A549 (cell line): ENCODE results near the gene PSMD12. TPM values are rescaled to one million over a fixed set of nuclear protein-coding genes. Genes with fewer than 3 reads are reported as not detected.

Experiments used
- ATAC-seq, 2 experiments: fragments of 200-7000 bp in 1 of 2; fragments of >200 bp in 1 of 2; cut with Nextera tagmentation in 1 of 2; cut with Tn5 transposase in 1 of 2; 3 replicates each; pipeline versions ENCODE4 v1.8.0 to v1.9.1; 2018 to 2020; ENCODE audit warnings: mild to moderate bottlenecking in 1 of 2, moderate library complexity in 1 of 2
- CTCF ChIA-PET: fragments of 300-600 bp; sonication (Branson Sonifier 250); formaldehyde crosslinking; extraction: SDS; loops from one replicate; lab custom pipeline; 2021; ENCODE audit warnings: antibody characterized with exemption, inconsistent platforms; lab: Yijun Ruan, JAX
- POLR2A ChIA-PET: fragments of 350-600 bp; formaldehyde crosslinking; extraction: SDS; loops from one replicate; lab custom pipeline; 2021; ENCODE audit warnings: antibody characterized with exemption, inconsistent platforms; lab: Yijun Ruan, JAX
- DNase-seq, 2 experiments: peaks; one replicate each; pipeline versions ENCODE4 v3.0.0 to v3.0.0-alpha.2; 2011 to 2016; ENCODE audit warnings: low read depth in 1 of 2, low spot score in 1 of 2
- FAIRE-seq: peaks from 2 replicates; lab custom pipeline; 2011; peaks lifted over from hg19 to GRCh38; lab: Jason Lieb, UNC
- H3K27ac ChIP-seq, 2 experiments: fragments of >200 bp; sonication (Bioruptor Twin); formaldehyde crosslinking; 3 replicates each; pipeline ENCODE4 v1.5.1; 2016 to 2017
- H3K4me1 ChIP-seq: fragments of >200 bp; sonication (Bioruptor Twin); formaldehyde crosslinking; 3 replicates; pipeline ENCODE4 v1.6.1; 2016
- H3K4me2 ChIP-seq: fragments of >200 bp; sonication (Bioruptor Twin); formaldehyde crosslinking; 3 replicates; pipeline ENCODE4 v1.6.1; 2016
- H3K4me3 ChIP-seq: fragments of >200 bp; sonication (Bioruptor Twin); formaldehyde crosslinking; 3 replicates; pipeline ENCODE4 v1.5.1; 2016
- H3K9me3 ChIP-seq: fragments of >200 bp; sonication (Bioruptor Twin); formaldehyde crosslinking; 3 replicates; pipeline ENCODE4 v1.6.1; 2016
- CBX8 ChIP-seq: fragments of 200-600 bp; sonication (generic); IDR thresholded peaks from 2 replicates; pipeline ENCODE4 v1.6.1; 2016
- EHF ChIP-seq: fragments of 250-450 bp; sonication (Bioruptor Pico); IDR thresholded peaks from 2 replicates; pipeline ENCODE4 v1.5.0; 2020; ENCODE audit warnings: mild to moderate bottlenecking
- EHMT2 ChIP-seq: fragments of 200-600 bp; sonication (generic); IDR thresholded peaks from 2 replicates; pipeline ENCODE4 v1.6.1; 2016; ENCODE audit warnings: antibody characterized with exemption, low read depth, mild to moderate bottlenecking, moderate library complexity
- ELK1 ChIP-seq: fragments of 150-350 bp; IDR thresholded peaks from 2 replicates; pipeline ENCODE4 v1.6.1; 2014; ENCODE audit warnings: low read depth, mild to moderate bottlenecking, low read length
- EP300 ChIP-seq, 2 experiments: fragments of >200 bp; sonication (Bioruptor Twin); formaldehyde crosslinking; IDR thresholded peaks; 2 replicates in 1 of 2; 3 replicates in 1 of 2; pipeline ENCODE4 v1.6.1; 2016 to 2017
- ESRRA ChIP-seq: fragments of 150-350 bp; IDR thresholded peaks from 2 replicates; pipeline ENCODE4 v1.6.1; 2014; ENCODE audit warnings: mild to moderate bottlenecking, low read length, borderline replicate concordance
- FOXS1 ChIP-seq: fragments of 250-450 bp; sonication (Bioruptor Pico); IDR thresholded peaks from 2 replicates; pipeline ENCODE4 v1.5.0; 2020; ENCODE audit warnings: mild to moderate bottlenecking, moderate library complexity
- GATA3 ChIP-seq: IDR thresholded peaks from 2 replicates; pipeline ENCODE4 v1.6.1; 2012; ENCODE audit warnings: borderline replicate concordance
- HEYL ChIP-seq: fragments of 250-450 bp; sonication (Bioruptor Pico); IDR thresholded peaks from 2 replicates; pipeline ENCODE4 v1.8.0; 2021; ENCODE audit warnings: mild to moderate bottlenecking, moderate library complexity
- HOXA7 ChIP-seq: fragments of 250-450 bp; sonication (Bioruptor Pico); IDR thresholded peaks from 2 replicates; pipeline ENCODE4 v1.5.0; 2020; ENCODE audit warnings: mild to moderate bottlenecking, moderate library complexity
- JUN ChIP-seq, 2 experiments: fragments of >200 bp; sonication (Bioruptor Twin); formaldehyde crosslinking; IDR thresholded peaks; 2 replicates in 1 of 2; 3 replicates in 1 of 2; pipeline ENCODE4 v1.6.1; 2016 to 2017
- JUNB ChIP-seq: fragments of >200 bp; sonication (Bioruptor Twin); formaldehyde crosslinking; IDR thresholded peaks from 2 replicates; pipeline ENCODE4 v1.6.1; 2016
- MAFK ChIP-seq: fragments of 450-650 bp; IDR thresholded peaks from 2 replicates; pipeline ENCODE4 v1.6.1; 2014; ENCODE audit not compliant: partially characterized antibody
- MAZ ChIP-seq: fragments of 150-350 bp; IDR thresholded peaks from 2 replicates; pipeline ENCODE4 v1.6.1; 2014; ENCODE audit warnings: antibody characterized with exemption, low read depth, low read length, borderline replicate concordance
- NFE2L2 ChIP-seq: fragments of 150-350 bp; conservative IDR thresholded peaks from 2 replicates; pipeline ENCODE4 v1.6.1; 2014; ENCODE audit warnings: low read length
- NR3C1 ChIP-seq: fragments of >200 bp; sonication (Bioruptor Twin); formaldehyde crosslinking; IDR thresholded peaks from 3 replicates; pipeline ENCODE4 v1.6.1; 2017
- PBX3 ChIP-seq: IDR thresholded peaks from 2 replicates; pipeline ENCODE4 v1.6.1; 2012
- POLR2A ChIP-seq: IDR thresholded peaks from 2 replicates; pipeline ENCODE4 v1.6.1; 2012; ENCODE audit warnings: mild to moderate bottlenecking, low read length
- RCOR1 ChIP-seq: fragments of 150-350 bp; IDR thresholded peaks from 2 replicates; pipeline ENCODE4 v1.6.1; 2014; ENCODE audit warnings: antibody characterized with exemption, low read length, low read depth
- SMC3 ChIP-seq: fragments of >200 bp; sonication (Bioruptor Twin); formaldehyde crosslinking; IDR thresholded peaks from 3 replicates; pipeline ENCODE4 v1.6.1; 2018; ENCODE audit warnings: inconsistent platforms
- ZFP36 ChIP-seq: fragments of 450-650 bp; IDR thresholded peaks from 2 replicates; pipeline ENCODE4 v1.6.1; 2014; ENCODE audit warnings: borderline replicate concordance; ENCODE audit not compliant: partially characterized antibody
- WGBS: methylation state at CpG from one replicate; pipeline ENCODE4 v1.1.6; 2017; ENCODE audit errors: missing lambda C conversion rate; 5-methylcytosine and 5-hydroxymethylcytosine counted together
- polyA plus RNA-seq, 4 experiments: library from polyadenylated mRNA; depleted of rRNA in 3 of 4; stranded (reverse); fragments of >200 nt; fragmentation: RNase III in 1 of 4; extraction: RNeasy Plus Mini Kit Qiagen cat#74134 plus additional on column Dnase treatment in 1 of 4; gene quantifications; 2 replicates in 3 of 4; 3 replicates in 1 of 4; pipeline ENCODE4 v1.2.3, GENCODE V29; 2011 to 2017
- TF ChIP-seq, protein P1 (sequence below): fragments of 250-450 bp; sonication (Bioruptor Pico); IDR thresholded peaks from 2 replicates; pipeline ENCODE4 v1.5.0; 2020; ENCODE audit warnings: low read depth, mild to moderate bottlenecking, moderate library complexity
- TF ChIP-seq, protein P2 (sequence below): fragments of 250-450 bp; sonication (Bioruptor Pico); IDR thresholded peaks from 2 replicates; pipeline ENCODE4 v1.5.0; 2021; ENCODE audit warnings: mild to moderate bottlenecking, moderate library complexity, borderline replicate concordance

The PSMD12 gene
- polyA plus RNA-seq, 2 of the 4 experiments (the other 2 are of a cell fraction): 104 to 106 TPM

DNA sequence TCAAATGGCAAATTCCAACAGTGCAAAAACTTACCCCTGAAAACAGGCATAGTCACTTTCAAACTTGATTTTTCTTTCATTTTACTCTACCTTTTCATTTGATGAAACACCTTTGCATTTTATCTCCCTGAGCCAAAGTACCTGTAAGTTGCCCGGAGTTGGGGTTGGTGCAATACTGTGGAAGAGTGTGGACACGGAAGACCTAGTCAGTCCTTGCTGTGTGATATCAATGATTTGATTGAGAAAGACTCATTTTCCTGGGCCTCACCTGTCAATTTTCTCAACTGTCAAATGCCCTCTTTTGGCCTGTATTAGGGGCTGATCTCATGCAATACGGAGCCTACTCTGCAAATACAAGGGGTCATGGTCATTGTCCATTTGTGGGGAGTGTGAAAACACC is 33.3 kb upstream of the PSMD12 start (continued):
- TF ChIP-seq, protein P1, sequence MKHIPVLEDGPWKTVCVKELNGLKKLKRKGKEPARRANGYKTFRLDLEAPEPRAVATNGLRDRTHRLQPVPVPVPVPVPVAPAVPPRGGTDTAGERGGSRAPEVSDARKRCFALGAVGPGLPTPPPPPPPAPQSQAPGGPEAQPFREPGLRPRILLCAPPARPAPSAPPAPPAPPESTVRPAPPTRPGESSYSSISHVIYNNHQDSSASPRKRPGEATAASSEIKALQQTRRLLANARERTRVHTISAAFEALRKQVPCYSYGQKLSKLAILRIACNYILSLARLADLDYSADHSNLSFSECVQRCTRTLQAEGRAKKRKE (CRISPR knock-in tag): no peak
- TF ChIP-seq NR3C1 (no peak), SMC3 (no peak), ESRRA (no peak), JUN (IDR thresholded peaks at IDR 0.05) (no peak), FOXS1 (no peak), MAZ (no peak), EHMT2 (no peak)
- TF ChIP-seq, all 56 proteins: peak for 0

DNA sequence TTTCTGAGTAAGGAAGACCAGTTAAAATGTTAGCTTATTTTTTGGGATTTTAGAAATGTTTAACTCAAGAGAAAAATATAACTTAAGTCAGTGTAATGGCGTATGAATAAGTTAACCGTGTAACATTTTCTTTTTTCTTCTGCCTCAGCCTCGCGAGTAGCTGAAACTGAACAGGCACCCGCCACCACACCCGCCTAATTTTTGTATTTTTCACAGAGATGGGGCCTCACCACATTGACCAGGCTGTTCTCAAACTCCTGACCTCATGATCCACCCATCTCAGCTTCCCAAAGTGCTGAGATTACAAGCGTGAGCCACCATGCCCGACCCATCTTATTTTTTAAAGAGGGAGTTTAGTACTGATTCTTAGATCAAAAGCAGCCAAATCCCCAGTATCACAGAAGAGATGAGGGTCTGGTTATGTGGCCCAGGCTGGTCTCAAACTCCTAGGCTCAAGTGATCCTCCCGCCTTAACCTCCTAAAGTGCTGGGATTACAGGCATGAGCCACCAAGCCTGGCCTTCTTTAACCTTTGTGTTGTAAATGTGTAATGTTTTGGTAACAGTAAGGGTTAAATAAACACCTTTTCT is 27.5 kb upstream of the PSMD12 start:
- ATAC-seq (no peak), FAIRE-seq (no peak), DNase-seq (no peak)
- Histone ChIP-seq H3K4me1 (peaks cover 19% of the 10 kb centered on the region), H3K4me2 (no peak overlapping the region), H3K4me3 (no peak overlapping the region), H3K27ac (no peak overlapping the region), H3K9me3 (no peaks in the 10 kb centered on the region)
- TF ChIP-seq MAZ (no peak), CBX8 (no peak), GATA3 (no peak), JUNB (no peak), EHF (CRISPR knock-in tag) (no peak), RCOR1 (no peak), NFE2L2 (no peak), ESRRA (no peak), PBX3 (no peak), ZFP36 (no peak), SMC3 (no peak), ELK1 (no peak), HOXA7 (no peak), POLR2A (no peak), EP300 (IDR thresholded peaks at IDR 0.05) (no peak), MAFK (no peak), HEYL (CRISPR knock-in tag) (no peak)
- TF ChIP-seq, protein P2, sequence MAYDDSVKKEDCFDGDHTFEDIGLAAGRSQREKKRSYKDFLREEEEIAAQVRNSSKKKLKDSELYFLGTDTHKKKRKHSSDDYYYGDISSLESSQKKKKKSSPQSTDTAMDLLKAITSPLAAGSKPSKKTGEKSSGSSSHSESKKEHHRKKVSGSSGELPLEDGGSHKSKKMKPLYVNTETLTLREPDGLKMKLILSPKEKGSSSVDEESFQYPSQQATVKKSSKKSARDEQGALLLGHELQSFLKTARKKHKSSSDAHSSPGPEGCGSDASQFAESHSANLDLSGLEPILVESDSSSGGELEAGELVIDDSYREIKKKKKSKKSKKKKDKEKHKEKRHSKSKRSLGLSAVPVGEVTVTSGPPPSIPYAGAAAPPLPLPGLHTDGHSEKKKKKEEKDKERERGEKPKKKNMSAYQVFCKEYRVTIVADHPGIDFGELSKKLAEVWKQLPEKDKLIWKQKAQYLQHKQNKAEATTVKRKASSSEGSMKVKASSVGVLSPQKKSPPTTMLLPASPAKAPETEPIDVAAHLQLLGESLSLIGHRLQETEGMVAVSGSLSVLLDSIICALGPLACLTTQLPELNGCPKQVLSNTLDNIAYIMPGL (CRISPR knock-in tag): no peak
- POLR2A ChIA-PET: no interaction called here
- CTCF ChIA-PET: interaction anchor here (1.0 to 3.2 kb wide), 3 partner anchors 15 to 296 kb away, joined by 4 to 19 read pairs (median 9); no protein-coding TSS in a partner anchor
- 92% methylated on average over 9 of the region's 9 CpGs for WGBS
